Neuronal stem cell (in vitro differentiated cells): ENCODE measurements around the gene SELENOI.

Source experiments
- DNase-seq: peaks from one replicate; pipeline ENCODE4 v3.0.0-alpha.2; 2013; ENCODE audit warnings: low spot score
- H2AFZ ChIP-seq: one replicate; pipeline ENCODE4 v1.6.1; 2013; ENCODE audit warnings: mild to moderate bottlenecking, low read length, inconsistent platforms
- H2AK5ac ChIP-seq: 2 replicates; pipeline ENCODE4 v1.6.1; 2013; ENCODE audit warnings: low read depth, mild to moderate bottlenecking, inconsistent platforms, low read length, moderate library complexity, mixed read lengths
- H2BK120ac ChIP-seq: 2 replicates; pipeline ENCODE4 v1.6.1; 2013; ENCODE audit warnings: low read depth, mild to moderate bottlenecking, inconsistent platforms, low read length, moderate library complexity, mixed read lengths
- H2BK12ac ChIP-seq: one replicate; pipeline ENCODE4 v1.6.1; 2013; ENCODE audit warnings: low read length, inconsistent platforms
- H2BK15ac ChIP-seq: 2 replicates; pipeline ENCODE4 v1.6.1; 2013; ENCODE audit warnings: mild to moderate bottlenecking, low read length, inconsistent platforms, mixed read lengths
- H2BK5ac ChIP-seq: one replicate; pipeline ENCODE4 v1.6.1; 2013; ENCODE audit warnings: inconsistent platforms, mild to moderate bottlenecking, low read length, moderate library complexity
- H3K14ac ChIP-seq: one replicate; pipeline ENCODE4 v1.6.1; 2013; ENCODE audit warnings: low read length, inconsistent platforms
- H3K18ac ChIP-seq: 2 replicates; pipeline ENCODE4 v1.6.1; 2013; ENCODE audit warnings: low read length, inconsistent platforms
- H3K23ac ChIP-seq: 2 replicates; pipeline ENCODE4 v1.6.1; 2013; ENCODE audit warnings: low read depth, mild to moderate bottlenecking, mixed read lengths, low read length, inconsistent platforms; ENCODE audit not compliant: poor library complexity
- H3K27ac ChIP-seq: replicated peaks from 3 replicates; pipeline ENCODE4 v1.5.1; 2013; ENCODE audit warnings: low read length, inconsistent platforms
- H3K27me3 ChIP-seq, 3 experiments: 2 replicates each; pipeline ENCODE4 v1.6.1; 2013; ENCODE audit warnings: low read length in 3 of 3, mild to moderate bottlenecking in 2 of 3, inconsistent platforms in 1 of 3, low read depth in 1 of 3, mixed read lengths in 1 of 3, moderate library complexity in 1 of 3; ENCODE audit not compliant: control insufficient read depth in 3 of 3, insufficient read depth in 3 of 3
- H3K36me3 ChIP-seq, 2 donors: replicated peaks in 1 of 2; 2 replicates each; pipeline ENCODE4 v1.6.1; 2013; ENCODE audit warnings: low read length in 2 of 2; ENCODE audit not compliant: control insufficient read depth in 2 of 2, insufficient read depth in 2 of 2
- H3K4ac ChIP-seq: 2 replicates; pipeline ENCODE4 v1.6.1; 2013; ENCODE audit warnings: inconsistent platforms, mild to moderate bottlenecking, low read length, moderate library complexity
- H3K4me1 ChIP-seq, 2 donors: 1 replicate in 1 of 2; 2 replicates in 1 of 2; pipeline ENCODE4 v1.6.1; 2013; ENCODE audit warnings: low read length in 2 of 2, low read depth in 1 of 2; ENCODE audit not compliant: control insufficient read depth in 2 of 2, insufficient read depth in 1 of 2
- H3K4me2 ChIP-seq: one replicate; pipeline ENCODE4 v1.6.1; 2013; ENCODE audit warnings: mild to moderate bottlenecking, low read length, inconsistent platforms; ENCODE audit not compliant: insufficient read depth, poor library complexity, severe bottlenecking
- H3K4me3 ChIP-seq, 2 donors: 2 replicates each; pipeline ENCODE4 v1.5.1; 2013; ENCODE audit warnings: low read length in 2 of 2, mild to moderate bottlenecking in 2 of 2, inconsistent platforms in 1 of 2, moderate library complexity in 1 of 2
- H3K79me1 ChIP-seq: one replicate; pipeline ENCODE4 v1.6.1; 2013; ENCODE audit warnings: low read depth, mild to moderate bottlenecking, inconsistent platforms, low read length, moderate library complexity
- H3K9ac ChIP-seq: one replicate; pipeline ENCODE4 v1.6.1; 2013; ENCODE audit warnings: mild to moderate bottlenecking, low read depth, low read length, inconsistent platforms; ENCODE audit not compliant: poor library complexity
- H3K9me3 ChIP-seq, 2 donors: replicated peaks in 1 of 2; 2 replicates each; pipeline versions ENCODE3 to v1.6.1; 2013; ENCODE audit warnings: low read length in 2 of 2, mild to moderate bottlenecking in 2 of 2, inconsistent platforms in 1 of 2, low read depth in 1 of 2, mixed read lengths in 1 of 2, moderate library complexity in 1 of 2; ENCODE audit not compliant: control insufficient read depth in 2 of 2, insufficient read depth in 1 of 2
- H4K8ac ChIP-seq: one replicate; pipeline ENCODE4 v1.6.1; 2013; ENCODE audit warnings: low read depth, mild to moderate bottlenecking, inconsistent platforms, low read length, moderate library complexity
- H4K91ac ChIP-seq: one replicate; pipeline ENCODE4 v1.6.1; 2013; ENCODE audit warnings: low read length, low read depth, mild to moderate bottlenecking, inconsistent platforms; ENCODE audit not compliant: poor library complexity
- WGBS, 2 donors: extraction: QIAGEN DNeasy Blood & Tissue Kit; methylation state at CpG; one replicate each; pipeline ENCODE4 v1.1.7; 2013; ENCODE audit warnings: missing lambda C conversion rate in 2 of 2, mixed read lengths in 1 of 2; ENCODE audit not compliant: insufficient read length in 2 of 2, insufficient replicate concordance in 1 of 2; ENCODE audit errors: extremely low coverage in 2 of 2; 5-methylcytosine and 5-hydroxymethylcytosine counted together

Gene SELENOI

GRCh38 chr2:26298638-26299393 lies 47.1 kb upstream of the SELENOI start:
- Histone ChIP-seq H3K4me2 (peak overlapping the region; percentile 59), H4K91ac (no peak overlapping the region), H3K79me1 (no peaks in the 10 kb centered on the region), H2BK120ac (peak overlapping the region; percentile 32), H4K8ac (peak overlapping the region; percentile 7), H3K4me3 (peak overlapping the region; percentile 2 to 52), H3K9me3 (no peaks in the 10 kb centered on the region), H2BK12ac (peak overlapping the region; percentile 64), H2BK15ac (peak overlapping the region; percentile 63), H3K4ac (no peak overlapping the region), H3K23ac (no peak overlapping the region), H2AK5ac (no peak overlapping the region), H2BK5ac (no peak overlapping the region), H2AFZ (peak overlapping the region; percentile 80), H3K4me1 (peaks cover 19% of the 10 kb centered on the region in 2 donors), H3K27me3 (peaks cover 0 to 2% (median 0%) of the 10 kb centered on the region in 3 experiments), H3K36me3 (no peaks in the 10 kb centered on the region), H3K14ac (no peak overlapping the region), H3K18ac (peak overlapping the region; percentile 78), H3K27ac (no peak overlapping the region), H3K9ac (no peak overlapping the region)
- peak; percentile 23 for DNase-seq
- no CpG with 5 or more reads among the region's 30 CpGs for WGBS, 2 donors

- Histone ChIP-seq H3K27ac (no peak overlapping the region), H3K36me3 (no peaks in the 10 kb centered on the region), H2BK120ac (no peak overlapping the region), H2BK12ac (no peak overlapping the region), H2AK5ac (no peak overlapping the region), H3K9ac (no peak overlapping the region), H4K8ac (no peak overlapping the region), H2BK15ac (no peak overlapping the region), H3K9me3 (no peaks in the 10 kb centered on the region), H3K4me1 (peaks cover 19% of the 10 kb centered on the region in 2 donors), H3K79me1 (no peaks in the 10 kb centered on the region), H3K18ac (no peak overlapping the region), H3K4me3 (peak overlapping the region in 1 of 2 donors; percentile 52), H2BK5ac (no peak overlapping the region), H3K4me2 (peak overlapping the region; percentile 59), H4K91ac (no peak overlapping the region), H3K4ac (no peak overlapping the region), H3K14ac (no peak overlapping the region), H3K27me3 (peaks cover 0 to 2% (median 0%) of the 10 kb centered on the region in 3 experiments), H2AFZ (peak overlapping the region; percentile 80), H3K23ac (no peak overlapping the region)
- DNase-seq, result peak; percentile 20
- WGBS, 2 donors, result no CpG with 5 or more reads among the region's 9 CpGs
Observed at GRCh38 chr2:26299471-26300101, 46.4 kb upstream of the SELENOI start.

GRCh38 chr2:26300234-26300925 lies 45.6 kb upstream of the SELENOI start:
- Histone ChIP-seq H3K9ac (no peak overlapping the region), H4K8ac (no peak overlapping the region), H2BK15ac (no peak overlapping the region), H3K4ac (no peak overlapping the region), H3K79me1 (no peaks in the 10 kb centered on the region), H2AK5ac (no peak overlapping the region), H3K4me3 (peak overlapping the region in 1 of 2 donors; percentile 52), H3K27me3 (peaks cover 0 to 2% (median 0%) of the 10 kb centered on the region in 3 experiments), H2BK120ac (no peak overlapping the region), H3K4me2 (no peak overlapping the region), H3K23ac (no peak overlapping the region), H3K9me3 (no peaks in the 10 kb centered on the region), H3K27ac (peak overlapping the region; percentile 17), H3K18ac (no peak overlapping the region), H3K36me3 (no peaks in the 10 kb centered on the region), H3K4me1 (peaks cover 19 to 20% of the 10 kb centered on the region in 2 donors), H3K14ac (no peak overlapping the region), H4K91ac (no peak overlapping the region), H2BK5ac (no peak overlapping the region), H2AFZ (peak overlapping the region; percentile 74), H2BK12ac (no peak overlapping the region)
- DNase-seq, result peak; percentile 27
- WGBS, 2 donors, result no CpG with 5 or more reads among the region's 22 CpGs

- no CpG with 5 or more reads among the region's 6 CpGs for WGBS, 2 donors
- no peak overlapping the region for H3K4me3 ChIP-seq
- H3K27ac ChIP-seq, result no peak overlapping the region
- no peaks in the 10 kb centered on the region for H3K36me3 ChIP-seq
- H3K18ac ChIP-seq, result no peak overlapping the region
- H4K91ac ChIP-seq, result no peak overlapping the region
- H3K4me1 ChIP-seq, result peaks cover 20 to 22% of the 10 kb centered on the region in 2 donors
- no peaks in the 10 kb centered on the region for H3K79me1 ChIP-seq
- no peak overlapping the region for H2BK120ac ChIP-seq
- no peak overlapping the region for H3K4me2 ChIP-seq
- H3K9ac ChIP-seq, result no peak overlapping the region
- no peak overlapping the region for H2BK5ac ChIP-seq
- H2AFZ ChIP-seq, result no peak overlapping the region
- no peak overlapping the region for H2BK12ac ChIP-seq
- no peak for DNase-seq
- H2AK5ac ChIP-seq, result no peak overlapping the region
- no peaks in the 10 kb centered on the region for H3K9me3 ChIP-seq
- H3K4ac ChIP-seq, result no peak overlapping the region
- no peak overlapping the region for H4K8ac ChIP-seq
- no peak overlapping the region for H3K14ac ChIP-seq
- no peak overlapping the region for H2BK15ac ChIP-seq
- no peak overlapping the region for H3K23ac ChIP-seq
- H3K27me3 ChIP-seq, result peaks cover 0 to 2% (median 0%) of the 10 kb centered on the region in 3 experiments
Observed at GRCh38 chr2:26302846-26303245, 43.1 kb upstream of the SELENOI start.
